GM23338 (cell line): ENCODE results near the gene MOGAT1. TPM values are rescaled to one million over a fixed set of nuclear protein-coding genes. Genes with fewer than 3 reads are reported as not detected.

Source experiments
- ATAC-seq: fragments of 200-7000 bp; cut with Tn5 transposase; 3 replicates; pipeline ENCODE4 v1.9.1; 2020
- DNase-seq: peaks from one replicate; pipeline ENCODE4 v3.0.0-alpha.2; 2015; ENCODE audit warnings: low spot score
- H2AFZ ChIP-seq: fragments of 200-600 bp; sonication (generic); 2 replicates; pipeline ENCODE4 v1.8.0; 2016; ENCODE audit warnings: antibody characterized with exemption, mild to moderate bottlenecking, moderate library complexity
- H3F3A ChIP-seq: fragments of 200-600 bp; sonication (generic); replicated peaks from 2 replicates; pipeline ENCODE4 v1.8.0; 2017; ENCODE audit warnings: antibody characterized with exemption, mixed run types, low read depth
- H3K27ac ChIP-seq: fragments of 200-600 bp; sonication (generic); 2 replicates; pipeline ENCODE4 v1.6.1; 2016; ENCODE audit warnings: low read depth
- H3K27me3 ChIP-seq: fragments of 200-600 bp; sonication (generic); 2 replicates; pipeline ENCODE4 v1.8.0; 2016; ENCODE audit warnings: mild to moderate bottlenecking, mixed run types, moderate library complexity; ENCODE audit not compliant: insufficient read depth
- H3K36me3 ChIP-seq: fragments of 200-600 bp; sonication (generic); 2 replicates; pipeline ENCODE4 v1.8.0; 2016; ENCODE audit warnings: mild to moderate bottlenecking; ENCODE audit not compliant: insufficient read depth
- H3K4me1 ChIP-seq: fragments of 200-600 bp; sonication (generic); 2 replicates; pipeline ENCODE4 v1.8.0; 2016; ENCODE audit warnings: mild to moderate bottlenecking, moderate library complexity; ENCODE audit not compliant: insufficient read depth
- H3K4me2 ChIP-seq: fragments of 200-600 bp; sonication (generic); 2 replicates; pipeline ENCODE4 v1.7.1; 2017; ENCODE audit warnings: mixed run types
- H3K4me3 ChIP-seq: fragments of 200-600 bp; sonication (generic); 2 replicates; pipeline ENCODE4 v1.6.1; 2016; ENCODE audit warnings: mixed run types
- H3K79me2 ChIP-seq: fragments of 200-600 bp; sonication (generic); replicated peaks from 2 replicates; pipeline ENCODE4 v1.8.0; 2017; ENCODE audit warnings: mild to moderate bottlenecking; ENCODE audit not compliant: insufficient read depth
- H3K9me2 ChIP-seq: fragments of 200-600 bp; sonication (generic); 2 replicates; pipeline ENCODE4 v1.8.0; 2017; ENCODE audit not compliant: insufficient read depth
- H4K20me1 ChIP-seq: fragments of 200-600 bp; sonication (generic); replicated peaks from 2 replicates; pipeline ENCODE4 v1.8.0; 2017; ENCODE audit warnings: mild to moderate bottlenecking; ENCODE audit not compliant: insufficient read depth
- H3K27ac Mint-ChIP-seq: 2 replicates; pipeline ENCODE4 v1.8.0; 2020; ENCODE audit warnings: inconsistent platforms, mild to moderate bottlenecking, moderate library complexity, mixed read lengths
- H3K27me3 Mint-ChIP-seq: 3 replicates; pipeline ENCODE4 v1.8.0; 2022; ENCODE audit warnings: low read depth, mild to moderate bottlenecking, moderate library complexity, mixed read lengths, inconsistent platforms; ENCODE audit not compliant: insufficient read depth, poor library complexity
- H3K36me3 Mint-ChIP-seq: 3 replicates; pipeline ENCODE4 v1.8.0; 2021; ENCODE audit warnings: low read depth, mild to moderate bottlenecking, inconsistent platforms, moderate library complexity, mixed read lengths
- H3K4me1 Mint-ChIP-seq: 3 replicates; pipeline ENCODE4 v1.8.0; 2020; ENCODE audit warnings: mild to moderate bottlenecking, inconsistent platforms, mixed read lengths
- H3K4me3 Mint-ChIP-seq: 3 replicates; pipeline ENCODE4 v1.8.0; 2021; ENCODE audit warnings: moderate library complexity, mild to moderate bottlenecking, inconsistent platforms, mixed read lengths
- H3K9me3 Mint-ChIP-seq: 3 replicates; pipeline ENCODE4 v1.8.0; 2020; ENCODE audit warnings: moderate library complexity, mild to moderate bottlenecking, inconsistent platforms, mixed read lengths
- JUNB ChIP-seq: IDR thresholded peaks from one replicate; pipeline ENCODE4 v1.6.1; 2016; ENCODE audit warnings: antibody characterized with exemption; ENCODE audit not compliant: unreplicated experiment
- STAT1 ChIP-seq: IDR thresholded peaks from one replicate; pipeline ENCODE4 v1.6.1; 2016; ENCODE audit warnings: antibody characterized with exemption; ENCODE audit not compliant: unreplicated experiment
- ZNF331 ChIP-seq: fragments of 250-450 bp; sonication (Bioruptor Pico); IDR thresholded peaks from 2 replicates; pipeline ENCODE4 v1.5.0; 2020; ENCODE audit warnings: low read depth, mild to moderate bottlenecking, moderate library complexity
- ZNF462 ChIP-seq: fragments of 250-450 bp; sonication (Bioruptor Pico); IDR thresholded peaks from 2 replicates; pipeline ENCODE4 v1.5.0; 2020; ENCODE audit warnings: mild to moderate bottlenecking, moderate library complexity
- polyA plus RNA-seq: library from polyadenylated mRNA; unstranded; fragments of >200 nt; fragmentation: Nextera tagmentation; extraction: Ambion mirVana; gene quantifications from 2 replicates; pipeline ENCODE4 v1.2.1, GENCODE V29; 2016
- total RNA-seq: library from RNA; depleted of rRNA; stranded (reverse); fragments of >200 nt; shearing (Covaris generic); gene quantifications from 2 replicates; pipeline ENCODE4 v1.2.3, GENCODE V29; 2014
- TF ChIP-seq, protein P1 (sequence below): IDR thresholded peaks from 2 replicates; pipeline ENCODE4 v1.6.1; 2016; ENCODE audit warnings: antibody characterized with exemption
- TF ChIP-seq, protein P2 (sequence below), 2 experiments: fragments of 200-600 bp in 1 of 2; sonication (generic) in 1 of 2; conservative IDR thresholded peaks; 2 replicates each; pipeline versions ENCODE4 v1.5.1 to v1.6.1; 2016 to 2017; ENCODE audit warnings: antibody characterized with exemption in 2 of 2, low read depth in 2 of 2, mild to moderate bottlenecking in 2 of 2, moderate library complexity in 1 of 2

The MOGAT1 gene
- total and polyA plus RNA-seq, 2 experiments from 2014 or later, result 0.86 to 0.94 TPM

GRCh38 chr2:222677981-222678380 is 6.5 kb downstream of the MOGAT1 start:
- TF ChIP-seq JUNB, result no peak
- TF ChIP-seq STAT1, result no peak
- TF ChIP-seq ZNF462, result no peak
- TF ChIP-seq, protein P1, sequence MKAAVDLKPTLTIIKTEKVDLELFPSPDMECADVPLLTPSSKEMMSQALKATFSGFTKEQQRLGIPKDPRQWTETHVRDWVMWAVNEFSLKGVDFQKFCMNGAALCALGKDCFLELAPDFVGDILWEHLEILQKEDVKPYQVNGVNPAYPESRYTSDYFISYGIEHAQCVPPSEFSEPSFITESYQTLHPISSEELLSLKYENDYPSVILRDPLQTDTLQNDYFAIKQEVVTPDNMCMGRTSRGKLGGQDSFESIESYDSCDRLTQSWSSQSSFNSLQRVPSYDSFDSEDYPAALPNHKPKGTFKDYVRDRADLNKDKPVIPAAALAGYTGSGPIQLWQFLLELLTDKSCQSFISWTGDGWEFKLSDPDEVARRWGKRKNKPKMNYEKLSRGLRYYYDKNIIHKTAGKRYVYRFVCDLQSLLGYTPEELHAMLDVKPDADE, result no peak
- TF ChIP-seq, protein P2, sequence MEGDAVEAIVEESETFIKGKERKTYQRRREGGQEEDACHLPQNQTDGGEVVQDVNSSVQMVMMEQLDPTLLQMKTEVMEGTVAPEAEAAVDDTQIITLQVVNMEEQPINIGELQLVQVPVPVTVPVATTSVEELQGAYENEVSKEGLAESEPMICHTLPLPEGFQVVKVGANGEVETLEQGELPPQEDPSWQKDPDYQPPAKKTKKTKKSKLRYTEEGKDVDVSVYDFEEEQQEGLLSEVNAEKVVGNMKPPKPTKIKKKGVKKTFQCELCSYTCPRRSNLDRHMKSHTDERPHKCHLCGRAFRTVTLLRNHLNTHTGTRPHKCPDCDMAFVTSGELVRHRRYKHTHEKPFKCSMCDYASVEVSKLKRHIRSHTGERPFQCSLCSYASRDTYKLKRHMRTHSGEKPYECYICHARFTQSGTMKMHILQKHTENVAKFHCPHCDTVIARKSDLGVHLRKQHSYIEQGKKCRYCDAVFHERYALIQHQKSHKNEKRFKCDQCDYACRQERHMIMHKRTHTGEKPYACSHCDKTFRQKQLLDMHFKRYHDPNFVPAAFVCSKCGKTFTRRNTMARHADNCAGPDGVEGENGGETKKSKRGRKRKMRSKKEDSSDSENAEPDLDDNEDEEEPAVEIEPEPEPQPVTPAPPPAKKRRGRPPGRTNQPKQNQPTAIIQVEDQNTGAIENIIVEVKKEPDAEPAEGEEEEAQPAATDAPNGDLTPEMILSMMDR (conservative IDR thresholded peaks at IDR 0.05; ENCODE audit: low read depth in 2 of 2), result peak in 1 of 2 experiments; percentile 28; a peak in 2 of 4 replicates
- TF ChIP-seq ZNF331 (CRISPR knock-in tag), result no peak

More at GRCh38 chr2:222677981-222678380, 6.5 kb downstream of the MOGAT1 start:
- no peaks in the 10 kb centered on the region for H3F3A ChIP-seq
- H3K9me2 ChIP-seq, result no peaks in the 10 kb centered on the region
- H3K4me1 ChIP-seq, result no peaks in the 10 kb centered on the region
- ATAC-seq, result no peak
- no peaks in the 10 kb centered on the region for H3K79me2 ChIP-seq
- no peaks in the 10 kb centered on the region for H4K20me1 ChIP-seq
- no peak overlapping the region for H3K4me3 ChIP-seq
- Mint-ChIP-seq H3K36me3 (no peaks in the 10 kb centered on the region), H3K4me1 (no peaks in the 10 kb centered on the region), H3K4me3 (no peak overlapping the region), H3K9me3 (no peaks in the 10 kb centered on the region), H3K27ac (no peak overlapping the region), H3K27me3 (peaks cover 1% of the 10 kb centered on the region)
- no peak overlapping the region for H2AFZ ChIP-seq
- peak; percentile 14 for DNase-seq
- H3K27ac ChIP-seq, result no peak overlapping the region
- H3K27me3 ChIP-seq, result peaks cover 2% of the 10 kb centered on the region; the same call in 1 of the 2 replicates
- no peak overlapping the region for H3K4me2 ChIP-seq
- no peaks in the 10 kb centered on the region for H3K36me3 ChIP-seq
